Activated T-helper 2 cell treated with anti-CD3 and anti-CD28 coated beads, Interferon-gamma antibody, Interleukin-2, Interleukin-4, amounts not matched to agents 10 μg/mL and 5 μg/mL and 100 μg/mL, durations not matched to agents 14 hours and 24 hours and 36 hours (primary cell): ENCODE measurements around the gene CEP89. TPM values are rescaled to one million over a fixed set of nuclear protein-coding genes. Genes with fewer than 3 reads are reported as not detected.

Source experiments
- DNase-seq: peaks from one replicate; pipeline ENCODE4 v3.0.0; 2021; ENCODE audit warnings: low spot score
- H3K27ac Mint-ChIP-seq: one replicate; pipeline ENCODE4 v1.8.0; 2021; ENCODE audit warnings: mixed read lengths
- H3K27me3 Mint-ChIP-seq: one replicate; pipeline ENCODE4 v1.8.0; 2021; ENCODE audit warnings: low read depth, mixed read lengths
- H3K36me3 Mint-ChIP-seq: one replicate; pipeline ENCODE4 v1.8.0; 2021; ENCODE audit warnings: low read depth, mixed read lengths
- H3K4me1 Mint-ChIP-seq: one replicate; pipeline ENCODE4 v1.8.0; 2021; ENCODE audit warnings: low read depth, mixed read lengths
- H3K4me3 Mint-ChIP-seq: one replicate; pipeline ENCODE4 v1.8.0; 2021; ENCODE audit warnings: low read depth, mild to moderate bottlenecking, moderate library complexity, mixed read lengths
- H3K9me3 Mint-ChIP-seq: one replicate; pipeline ENCODE4 v1.8.0; 2021; ENCODE audit warnings: mixed read lengths
- intact Hi-C: fragments of 100-400 bp; cut with micrococcal nuclease; formaldehyde crosslinking; loops from one replicate; pipeline ENCODE4 v1.15.1; 2023
- total RNA-seq: library from RNA; stranded (reverse); gene quantifications from 2 replicates; pipeline ENCODE4 v1.2.3, GENCODE V29; 2022

Gene CEP89
- total RNA-seq, 1 donor from 2014 or later = 18.0 TPM

DNA sequence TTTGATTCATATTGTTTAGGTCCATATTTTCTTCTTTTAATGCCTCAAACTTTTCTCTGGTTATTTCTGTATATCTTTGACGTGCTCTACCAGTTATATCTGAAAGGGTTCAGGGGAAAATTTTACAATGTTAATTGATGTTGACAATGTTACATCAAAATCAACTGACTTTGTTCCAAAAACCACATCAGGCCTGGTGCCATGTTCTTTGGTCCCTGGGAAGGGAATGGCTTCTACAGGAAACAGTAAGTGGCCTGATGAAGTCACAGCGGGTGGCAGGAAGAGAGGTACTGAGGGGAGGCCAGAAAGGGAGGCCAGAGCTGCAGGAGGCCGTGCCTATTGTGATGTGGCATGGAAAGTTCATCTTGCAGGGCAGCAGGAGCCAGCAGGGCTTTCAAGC, 38.2 kb downstream of the CEP89 start:
- Mint-ChIP-seq H3K4me3 (no peak overlapping the region), H3K36me3 (peaks cover 19% of the 10 kb centered on the region), H3K27me3 (no peaks in the 10 kb centered on the region), H3K9me3 (peaks cover 3% of the 10 kb centered on the region), H3K4me1 (no peaks in the 10 kb centered on the region), H3K27ac (no peak overlapping the region)
- intact Hi-C loops = no loop called here
- no peak for DNase-seq

DNA sequence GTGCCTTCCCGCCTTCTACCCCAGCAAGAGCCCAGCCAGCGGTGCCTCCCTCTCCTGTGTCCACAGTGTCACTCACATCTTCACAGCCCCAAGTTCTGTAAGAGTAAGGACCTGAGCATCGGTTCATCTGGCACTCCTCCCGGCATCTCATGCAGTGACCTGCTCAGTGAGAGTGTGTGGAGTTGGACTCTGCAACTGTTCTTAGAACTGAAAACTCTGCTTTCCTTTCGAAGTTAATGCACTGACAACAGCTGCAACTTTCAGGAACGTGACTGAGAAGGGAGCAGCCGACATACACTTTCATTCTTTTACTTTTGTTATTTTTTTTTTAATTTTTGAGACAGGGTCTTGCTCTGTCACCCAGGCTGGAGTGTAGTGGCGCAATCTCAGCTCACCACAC, 41.2 kb downstream of the CEP89 start:
- no peak for DNase-seq
- Mint-ChIP-seq H3K4me3 (no peak overlapping the region), H3K27me3 (no peaks in the 10 kb centered on the region), H3K27ac (no peak overlapping the region), H3K9me3 (peaks cover 8% of the 10 kb centered on the region), H3K4me1 (no peaks in the 10 kb centered on the region), H3K36me3 (peaks cover 32% of the 10 kb centered on the region)
- intact Hi-C loops = no loop called here

DNA sequence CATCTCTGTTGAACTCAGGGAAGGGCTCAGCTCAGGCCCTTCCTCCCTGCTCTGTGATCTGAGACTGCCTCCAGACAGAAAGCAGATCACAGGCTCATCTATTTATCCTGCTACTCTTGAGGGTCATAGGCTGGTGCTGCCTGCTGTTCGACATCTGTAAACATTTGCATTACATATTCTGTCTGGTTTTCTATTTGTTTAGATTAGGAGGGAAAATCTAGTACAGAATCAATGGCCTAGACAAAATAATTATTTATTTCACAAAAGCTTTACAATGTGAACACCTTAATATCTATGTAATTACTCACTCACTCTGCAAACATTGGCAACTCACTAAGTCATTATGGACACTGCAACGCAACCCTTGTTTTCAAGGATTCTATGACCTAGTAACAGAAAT, 43.0 kb downstream of the CEP89 start:
- Mint-ChIP-seq H3K4me1 (no peaks in the 10 kb centered on the region), H3K9me3 (peaks cover 8% of the 10 kb centered on the region), H3K27me3 (no peaks in the 10 kb centered on the region), H3K36me3 (peaks cover 33% of the 10 kb centered on the region), H3K4me3 (no peak overlapping the region), H3K27ac (no peak overlapping the region)
- intact Hi-C loops = no loop called here
- no peak for DNase-seq

DNA sequence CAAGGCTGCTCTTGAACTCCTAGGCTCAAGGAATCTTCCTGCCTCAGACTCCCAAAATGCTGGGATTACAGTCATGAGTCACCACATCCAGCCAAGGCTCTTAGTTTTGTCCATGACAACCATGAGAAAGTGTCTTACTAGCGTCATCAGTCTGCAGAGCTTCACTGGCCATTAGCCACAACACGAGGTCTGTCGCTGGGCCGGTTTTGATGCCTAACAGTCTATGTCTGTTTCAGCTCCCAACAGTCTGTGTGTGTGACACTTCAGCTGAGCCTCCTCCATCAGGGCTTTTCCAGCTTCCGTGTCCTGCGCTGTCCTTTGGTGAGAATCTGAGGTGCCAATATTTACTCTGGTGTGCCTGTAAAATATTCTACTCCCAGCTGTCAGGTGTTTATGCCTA, 47.6 kb downstream of the CEP89 start:
- no peak overlapping the region for H3K27ac Mint-ChIP-seq

DNA sequence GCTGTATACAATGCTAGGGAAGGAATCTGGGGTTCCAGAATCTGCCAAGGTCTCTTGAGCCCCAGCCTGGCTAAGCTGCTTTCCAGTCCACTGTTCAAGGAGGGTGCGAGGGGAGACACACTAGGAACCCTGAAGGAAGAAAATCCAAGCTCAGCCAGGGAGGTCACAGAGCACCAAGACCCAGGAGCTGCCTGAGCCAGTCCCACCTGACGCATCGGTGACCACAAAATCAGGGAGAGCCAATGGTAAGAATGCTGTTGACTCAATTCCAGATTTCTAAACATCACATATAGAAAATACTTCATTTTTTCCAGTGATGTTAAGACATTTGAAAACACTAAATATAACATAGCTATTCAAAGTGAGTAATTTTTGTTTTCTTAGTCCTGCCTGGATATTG, 50.1 kb downstream of the CEP89 start:
- Mint-ChIP-seq H3K36me3 (peaks cover 9% of the 10 kb centered on the region), H3K9me3 (no peaks in the 10 kb centered on the region), H3K4me1 (peaks cover 5% of the 10 kb centered on the region), H3K27me3 (no peaks in the 10 kb centered on the region), H3K27ac (peak overlapping the region; percentile 64), H3K4me3 (no peak overlapping the region)
- intact Hi-C loops = no loop called here
- no peak for DNase-seq

More for the DNA sequence above, 47.6 kb downstream of the CEP89 start:
- peaks cover 8% of the 10 kb centered on the region for H3K9me3 Mint-ChIP-seq
- no peaks in the 10 kb centered on the region for H3K27me3 Mint-ChIP-seq
- H3K4me3 Mint-ChIP-seq = no peak overlapping the region
- peaks cover 5% of the 10 kb centered on the region for H3K4me1 Mint-ChIP-seq
- H3K36me3 Mint-ChIP-seq = peaks cover 24% of the 10 kb centered on the region
- DNase-seq = no peak
- intact Hi-C loops = no loop called here

DNA sequence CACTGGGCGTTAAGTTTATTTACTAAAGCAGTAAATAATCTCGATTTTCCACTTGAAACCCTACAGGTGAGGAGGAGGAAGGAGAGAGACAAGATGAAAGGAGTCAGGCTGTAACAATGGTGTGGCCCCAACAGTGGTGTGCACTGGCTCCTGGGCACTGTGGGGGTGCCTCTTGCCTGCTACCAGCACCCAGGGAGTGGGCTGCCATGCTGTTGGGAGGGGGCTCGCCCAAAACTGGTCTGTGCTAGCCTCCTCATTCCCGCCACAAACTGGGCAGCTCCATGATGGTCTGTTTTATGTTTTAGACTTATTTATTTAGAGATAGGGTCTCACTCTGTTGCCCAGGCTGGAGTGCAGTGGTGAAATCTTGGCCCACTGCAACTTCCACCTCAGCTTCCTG, 52.4 kb downstream of the CEP89 start:
- Mint-ChIP-seq H3K9me3 (no peaks in the 10 kb centered on the region), H3K4me3 (no peak overlapping the region), H3K36me3 (peaks cover 4% of the 10 kb centered on the region), H3K27me3 (no peaks in the 10 kb centered on the region), H3K27ac (no peak overlapping the region), H3K4me1 (peaks cover 5% of the 10 kb centered on the region)
- intact Hi-C loops = no loop called here
- no peak for DNase-seq

DNA sequence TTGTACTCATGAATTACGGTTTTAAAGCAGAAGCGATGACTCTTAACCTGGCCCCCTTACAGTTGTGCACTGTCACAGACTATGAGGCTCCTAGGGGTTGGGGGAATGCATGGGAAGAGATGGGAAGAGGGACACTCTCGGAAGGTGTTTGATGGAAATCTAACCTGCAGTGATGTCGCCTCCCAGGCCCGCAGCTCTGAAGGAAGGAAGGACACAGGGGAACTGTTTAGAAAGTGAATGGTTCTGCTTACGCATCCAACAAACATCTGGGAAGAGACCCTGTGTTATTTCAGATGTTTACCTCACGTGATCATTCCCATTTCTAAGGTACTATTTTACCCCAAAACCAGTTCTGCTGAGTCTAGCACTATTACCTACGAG, 54.2 kb downstream of the CEP89 start:
- Mint-ChIP-seq H3K9me3 (no peaks in the 10 kb centered on the region), H3K36me3 (peaks cover 4% of the 10 kb centered on the region), H3K27me3 (no peaks in the 10 kb centered on the region), H3K4me1 (peaks cover 5% of the 10 kb centered on the region), H3K4me3 (no peak overlapping the region), H3K27ac (no peak overlapping the region)
- DNase-seq = no peak
- intact Hi-C loops = no loop called here

DNA sequence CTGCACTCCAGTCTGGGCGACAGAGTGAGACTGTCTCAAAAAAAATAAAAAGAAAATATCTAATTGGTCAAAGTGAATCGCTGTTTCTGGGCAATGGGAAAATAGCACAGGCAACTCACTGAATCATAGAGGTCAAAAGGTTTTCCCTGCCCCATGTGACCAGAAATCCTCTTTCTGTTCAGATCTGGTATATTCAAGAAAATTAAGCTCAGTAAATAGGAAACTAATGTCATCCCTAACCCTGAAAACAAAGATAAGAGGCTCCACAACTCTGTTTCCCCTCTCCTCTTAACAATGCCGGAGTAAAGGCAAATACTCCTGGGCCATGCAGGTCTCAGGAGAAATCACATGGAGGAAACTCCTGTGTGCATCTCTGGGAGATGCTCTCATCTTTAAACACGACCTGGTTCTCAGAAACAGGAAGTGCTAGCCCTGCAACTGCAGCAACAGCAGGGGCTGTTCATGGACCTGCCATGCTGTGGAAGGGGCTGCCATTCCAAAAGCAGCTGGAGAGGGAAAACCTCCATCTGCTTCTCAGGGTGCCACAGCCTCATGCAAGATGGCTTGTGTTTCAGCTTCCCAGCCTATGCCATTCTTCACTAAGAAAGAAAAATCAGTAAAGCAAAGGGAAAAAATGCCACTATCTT, 54.7 kb downstream of the CEP89 start:
- no peak overlapping the region for H3K27ac Mint-ChIP-seq
- intact Hi-C loops = no loop called here
- no peak overlapping the region for H3K4me3 Mint-ChIP-seq
- peaks cover 3% of the 10 kb centered on the region for H3K36me3 Mint-ChIP-seq
- no peak for DNase-seq
- H3K27me3 Mint-ChIP-seq = no peaks in the 10 kb centered on the region
- H3K4me1 Mint-ChIP-seq = peaks cover 5% of the 10 kb centered on the region
- H3K9me3 Mint-ChIP-seq = no peaks in the 10 kb centered on the region

DNA sequence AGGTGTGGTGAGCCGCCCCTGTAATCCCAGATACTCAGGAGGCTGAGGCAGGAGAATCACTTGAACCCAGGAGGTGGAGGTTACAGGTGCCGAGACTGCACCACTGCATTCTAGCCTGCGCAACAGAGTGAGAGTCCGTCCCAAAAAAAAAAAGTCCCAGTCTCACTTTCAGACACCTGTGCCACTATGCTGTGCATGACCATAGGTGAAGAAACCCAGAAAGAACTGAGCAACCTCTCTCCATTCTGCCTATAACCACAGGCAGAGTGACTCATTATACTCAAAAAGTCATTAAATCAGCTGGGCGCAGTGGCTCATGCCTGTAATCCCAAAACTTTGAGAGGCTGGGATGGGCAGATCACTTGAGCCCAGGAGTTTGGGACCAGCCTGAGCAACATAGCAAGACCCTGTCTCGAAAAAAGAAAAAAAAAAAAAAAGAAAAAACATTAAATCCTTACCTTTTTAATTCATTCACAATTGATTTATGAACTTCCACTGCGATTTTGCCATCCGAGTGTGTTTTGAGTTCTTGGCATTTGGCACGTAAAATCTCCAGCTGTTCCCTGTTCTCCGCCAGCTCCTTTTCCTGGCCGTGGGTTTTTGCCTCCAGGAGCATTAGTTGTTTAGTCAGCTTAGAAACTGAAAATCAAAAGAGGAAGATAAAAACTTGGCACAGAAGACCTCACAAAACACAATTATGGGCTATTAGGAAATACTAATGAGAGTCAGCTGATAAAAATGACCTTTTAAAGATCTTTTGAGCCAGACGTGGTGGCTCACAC, 56.7 kb downstream of the CEP89 start:
- Mint-ChIP-seq H3K4me1 (no peaks in the 10 kb centered on the region), H3K4me3 (no peak overlapping the region), H3K27me3 (no peaks in the 10 kb centered on the region), H3K36me3 (no peaks in the 10 kb centered on the region), H3K27ac (no peak overlapping the region), H3K9me3 (no peaks in the 10 kb centered on the region)
- DNase-seq = no peak
- intact Hi-C loops = no loop called here

DNA sequence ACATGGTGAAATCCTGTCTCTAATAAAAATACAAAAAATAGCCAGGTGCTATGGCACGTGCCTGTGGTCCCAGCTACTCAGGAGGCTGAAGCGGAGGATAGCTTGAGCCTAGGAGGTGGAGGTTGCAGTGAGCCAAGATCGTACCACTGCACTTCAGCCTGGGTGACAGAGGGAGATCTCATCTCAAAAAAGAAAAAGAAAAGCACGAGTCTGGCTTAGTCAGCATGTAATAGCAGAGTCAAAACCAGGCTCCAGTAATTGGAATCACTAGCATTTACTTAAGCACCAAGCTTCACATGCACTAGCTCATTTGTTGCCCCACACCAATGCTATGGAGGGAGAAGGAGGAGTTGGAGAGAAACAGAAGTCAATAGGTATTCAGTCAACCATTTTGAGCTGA, 60.3 kb downstream of the CEP89 start:
- Mint-ChIP-seq H3K36me3 (peaks cover 6% of the 10 kb centered on the region), H3K27ac (no peak overlapping the region), H3K4me3 (no peak overlapping the region), H3K4me1 (no peaks in the 10 kb centered on the region), H3K27me3 (no peaks in the 10 kb centered on the region), H3K9me3 (no peaks in the 10 kb centered on the region)
- no peak for DNase-seq
- intact Hi-C loops = no loop called here

DNA sequence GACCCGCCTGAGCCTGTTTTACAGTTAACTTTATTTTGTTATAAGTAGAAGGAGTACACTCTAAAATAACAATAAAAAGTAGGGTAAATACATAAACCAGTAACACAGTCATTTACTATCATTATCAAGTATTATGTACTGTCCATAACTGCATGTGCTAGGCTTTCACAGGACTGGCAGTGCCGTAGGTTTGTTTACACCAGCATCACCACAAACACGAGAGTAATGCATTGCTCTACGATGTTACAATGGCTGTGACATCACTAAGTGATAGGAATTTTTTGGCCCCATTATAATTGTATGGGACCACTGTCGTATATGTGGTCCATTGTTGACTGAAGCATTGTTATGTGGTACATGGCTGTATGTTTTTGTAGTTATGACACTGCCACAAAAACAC, 60.9 kb downstream of the CEP89 start:
- Mint-ChIP-seq H3K36me3 (peaks cover 6% of the 10 kb centered on the region), H3K27me3 (no peaks in the 10 kb centered on the region), H3K4me3 (no peak overlapping the region), H3K4me1 (no peaks in the 10 kb centered on the region), H3K9me3 (no peaks in the 10 kb centered on the region), H3K27ac (no peak overlapping the region)
- intact Hi-C loops = no loop called here
- no peak for DNase-seq

DNA sequence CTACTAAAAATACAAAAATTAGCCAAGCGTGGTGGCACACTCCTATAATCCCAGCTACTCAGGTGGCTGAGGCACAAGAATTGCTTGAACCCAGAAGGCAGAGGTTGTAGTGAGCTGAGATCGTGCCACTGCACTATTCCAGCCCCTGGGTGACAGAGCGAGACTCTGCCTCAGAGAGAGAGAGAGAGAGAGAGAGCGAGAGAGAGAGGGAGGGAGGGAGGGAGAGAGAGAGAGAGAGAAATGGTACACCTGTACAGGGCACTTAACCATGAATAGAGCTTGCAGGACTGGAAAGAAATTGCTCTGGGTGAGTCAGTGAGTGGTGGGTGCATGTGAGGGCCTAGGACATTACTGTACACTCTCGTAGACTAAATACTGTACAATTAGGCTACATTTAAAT, 61.7 kb downstream of the CEP89 start:
- no peaks in the 10 kb centered on the region for H3K4me1 Mint-ChIP-seq
- H3K4me3 Mint-ChIP-seq = no peak overlapping the region
- peaks cover 6% of the 10 kb centered on the region for H3K36me3 Mint-ChIP-seq
- intact Hi-C loops = no loop called here
- H3K27me3 Mint-ChIP-seq = no peaks in the 10 kb centered on the region
- H3K27ac Mint-ChIP-seq = no peak overlapping the region
- DNase-seq = no peak
- no peaks in the 10 kb centered on the region for H3K9me3 Mint-ChIP-seq

DNA sequence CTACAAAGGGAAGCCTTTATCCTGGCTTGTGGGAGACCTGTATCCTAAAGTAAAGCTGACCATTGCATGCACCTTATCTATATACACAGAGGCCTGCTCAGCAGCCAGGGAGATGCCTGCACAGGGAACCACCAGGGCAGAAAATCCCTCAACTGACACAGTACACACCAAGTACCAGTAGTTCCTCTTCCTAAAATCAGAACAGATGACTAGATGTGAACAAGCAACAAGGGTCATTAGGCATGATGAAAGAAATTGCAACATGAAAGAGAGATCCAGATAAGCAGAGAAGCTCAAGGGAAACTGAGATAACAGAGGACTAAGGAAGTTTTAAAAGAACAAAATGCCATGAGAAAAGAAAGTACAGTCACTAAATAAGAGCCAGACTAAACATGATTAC, 62.5 kb downstream of the CEP89 start:
- Mint-ChIP-seq H3K4me3 (no peak overlapping the region), H3K27me3 (no peaks in the 10 kb centered on the region), H3K9me3 (no peaks in the 10 kb centered on the region), H3K36me3 (peaks cover 6% of the 10 kb centered on the region), H3K4me1 (no peaks in the 10 kb centered on the region), H3K27ac (no peak overlapping the region)
- no peak for DNase-seq
- intact Hi-C loops = no loop called here
